ENCODE measurements around the gene PRKCH.

Gene PRKCH

DNA sequence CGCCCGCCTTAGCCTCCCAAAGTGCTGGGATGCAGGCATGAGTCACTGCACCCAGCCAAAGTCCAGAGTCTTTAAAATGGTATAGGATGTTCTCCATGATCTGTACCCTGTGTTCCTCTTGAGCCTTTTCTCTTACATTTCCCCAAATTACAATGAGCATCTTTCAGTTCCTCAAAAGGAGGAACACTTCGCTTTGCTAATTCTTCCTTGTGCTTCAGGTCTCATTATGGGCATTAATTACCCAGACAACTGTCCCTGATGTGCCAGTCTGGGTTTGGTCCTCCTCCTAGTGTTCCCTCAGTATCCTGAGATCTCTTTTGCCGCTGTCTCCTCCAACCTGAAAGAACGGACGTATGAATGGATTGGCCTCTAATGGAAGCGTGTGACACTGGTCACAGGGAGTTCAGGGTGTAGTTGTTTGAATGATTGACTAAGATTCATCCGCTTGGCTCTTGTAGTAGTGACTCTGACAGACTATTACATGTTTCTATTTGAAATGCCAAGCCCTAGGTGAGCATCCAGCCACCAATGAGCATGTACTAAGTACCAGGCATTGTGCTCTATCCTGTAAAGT lies 8.2 kb downstream of the PRKCH start:
- Mint-ChIP-seq H3K9me3 (peaks cover 14% of the 10 kb centered on the region), H3K4me3 (no peak overlapping the region), H3K36me3 (ENCODE audit: low read depth) (no peaks in the 10 kb centered on the region), H3K4me1 (peaks cover 19% of the 10 kb centered on the region), H3K27ac (no peak overlapping the region), H3K27me3 (ENCODE audit: low read depth, poor library complexity) (peaks cover 23% of the 10 kb centered on the region)
- TF ChIP-seq, protein P1, sequence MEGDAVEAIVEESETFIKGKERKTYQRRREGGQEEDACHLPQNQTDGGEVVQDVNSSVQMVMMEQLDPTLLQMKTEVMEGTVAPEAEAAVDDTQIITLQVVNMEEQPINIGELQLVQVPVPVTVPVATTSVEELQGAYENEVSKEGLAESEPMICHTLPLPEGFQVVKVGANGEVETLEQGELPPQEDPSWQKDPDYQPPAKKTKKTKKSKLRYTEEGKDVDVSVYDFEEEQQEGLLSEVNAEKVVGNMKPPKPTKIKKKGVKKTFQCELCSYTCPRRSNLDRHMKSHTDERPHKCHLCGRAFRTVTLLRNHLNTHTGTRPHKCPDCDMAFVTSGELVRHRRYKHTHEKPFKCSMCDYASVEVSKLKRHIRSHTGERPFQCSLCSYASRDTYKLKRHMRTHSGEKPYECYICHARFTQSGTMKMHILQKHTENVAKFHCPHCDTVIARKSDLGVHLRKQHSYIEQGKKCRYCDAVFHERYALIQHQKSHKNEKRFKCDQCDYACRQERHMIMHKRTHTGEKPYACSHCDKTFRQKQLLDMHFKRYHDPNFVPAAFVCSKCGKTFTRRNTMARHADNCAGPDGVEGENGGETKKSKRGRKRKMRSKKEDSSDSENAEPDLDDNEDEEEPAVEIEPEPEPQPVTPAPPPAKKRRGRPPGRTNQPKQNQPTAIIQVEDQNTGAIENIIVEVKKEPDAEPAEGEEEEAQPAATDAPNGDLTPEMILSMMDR (IDR thresholded peaks at IDR 0.05): no peak
- no peak for DNase-seq

DNA sequence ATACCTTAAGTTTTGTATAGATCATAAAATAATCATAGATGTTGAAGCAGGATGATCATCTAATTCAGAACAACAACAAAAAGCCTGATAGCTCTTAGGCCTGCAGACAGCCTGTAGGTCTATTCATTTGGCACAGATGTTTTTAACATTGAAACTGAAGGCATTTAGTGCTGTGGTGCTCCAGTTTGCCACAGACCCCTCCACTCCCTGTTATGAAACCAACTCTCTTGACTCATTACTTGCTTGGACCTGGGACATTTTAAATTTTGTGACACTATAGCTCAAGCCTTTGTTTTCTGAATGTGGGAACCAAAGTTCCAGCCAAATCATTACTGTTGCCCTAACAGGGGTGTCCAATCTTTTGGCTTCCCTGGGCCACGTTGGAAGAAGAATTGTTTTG lies 9.1 kb downstream of the PRKCH start:
- Mint-ChIP-seq H3K4me1 (peaks cover 19% of the 10 kb centered on the region), H3K27me3 (ENCODE audit: low read depth, poor library complexity) (peaks cover 13% of the 10 kb centered on the region), H3K9me3 (peaks cover 6% of the 10 kb centered on the region), H3K36me3 (ENCODE audit: low read depth) (no peaks in the 10 kb centered on the region), H3K27ac (no peak overlapping the region), H3K4me3 (no peak overlapping the region)
- TF ChIP-seq, protein P1 (IDR thresholded peaks at IDR 0.05): no peak
- DNase-seq: no peak

DNA sequence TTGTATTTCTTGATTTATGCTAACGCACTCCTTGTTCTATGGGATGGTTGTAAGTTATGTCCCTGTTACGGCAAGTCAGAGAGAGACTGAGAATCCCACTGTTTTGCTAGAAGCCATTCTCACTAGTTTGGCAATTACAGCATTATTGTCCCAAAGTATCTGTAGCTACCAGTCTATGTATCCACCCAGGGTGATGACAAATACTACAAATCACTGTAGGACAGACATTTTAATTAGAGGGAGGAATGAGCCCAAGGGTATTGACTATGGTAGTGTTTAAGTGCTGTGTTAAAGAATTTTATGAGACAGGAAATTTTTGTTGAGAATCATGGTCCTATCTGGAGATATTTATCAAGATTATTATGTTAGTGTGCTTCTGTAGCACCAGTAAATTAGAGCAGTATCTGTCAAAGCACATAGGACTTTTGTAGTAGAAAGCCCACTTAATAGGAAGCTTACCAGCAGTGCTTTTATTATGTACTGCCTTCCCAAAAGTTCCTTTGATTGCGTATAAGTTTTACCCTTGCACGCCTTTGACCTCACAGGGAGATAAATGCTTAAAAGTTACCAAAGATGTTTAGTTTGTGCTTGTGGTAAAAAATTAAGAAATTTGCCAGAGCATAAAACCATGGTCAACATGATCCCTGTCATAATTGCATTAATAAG lies 10.7 kb downstream of the PRKCH start:
- Mint-ChIP-seq H3K4me1 (peaks cover 19% of the 10 kb centered on the region), H3K27me3 (ENCODE audit: low read depth, poor library complexity) (peaks cover 4% of the 10 kb centered on the region), H3K27ac (no peak overlapping the region), H3K36me3 (ENCODE audit: low read depth) (no peaks in the 10 kb centered on the region), H3K9me3 (no peaks in the 10 kb centered on the region), H3K4me3 (no peak overlapping the region)
- TF ChIP-seq, protein P1 (IDR thresholded peaks at IDR 0.05): no peak
- no peak for DNase-seq

DNA sequence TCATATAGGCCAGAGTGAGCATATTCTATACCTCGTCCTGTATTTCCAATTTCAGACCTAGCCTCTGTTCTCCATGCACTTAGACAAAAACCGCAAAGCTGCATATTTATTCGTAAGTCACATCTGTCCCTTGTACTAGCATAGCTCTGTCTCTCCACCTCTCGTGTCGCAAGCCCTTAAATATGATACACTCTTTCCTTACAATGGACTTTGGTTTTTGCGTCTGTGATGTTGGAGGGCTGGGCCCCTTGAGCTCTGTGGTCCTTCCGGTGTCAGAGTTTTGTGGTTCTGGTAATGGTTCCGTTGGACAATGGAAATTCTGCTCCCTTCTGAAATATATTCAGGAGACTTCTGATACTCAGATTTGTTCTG lies 11.3 kb downstream of the PRKCH start:
- Mint-ChIP-seq H3K9me3 (no peaks in the 10 kb centered on the region), H3K27me3 (ENCODE audit: low read depth, poor library complexity) (peaks cover 3% of the 10 kb centered on the region), H3K4me3 (no peak overlapping the region), H3K4me1 (peaks cover 19% of the 10 kb centered on the region), H3K36me3 (ENCODE audit: low read depth) (no peaks in the 10 kb centered on the region), H3K27ac (no peak overlapping the region)
- TF ChIP-seq, protein P1 (IDR thresholded peaks at IDR 0.05): no peak
- no peak for DNase-seq

DNA sequence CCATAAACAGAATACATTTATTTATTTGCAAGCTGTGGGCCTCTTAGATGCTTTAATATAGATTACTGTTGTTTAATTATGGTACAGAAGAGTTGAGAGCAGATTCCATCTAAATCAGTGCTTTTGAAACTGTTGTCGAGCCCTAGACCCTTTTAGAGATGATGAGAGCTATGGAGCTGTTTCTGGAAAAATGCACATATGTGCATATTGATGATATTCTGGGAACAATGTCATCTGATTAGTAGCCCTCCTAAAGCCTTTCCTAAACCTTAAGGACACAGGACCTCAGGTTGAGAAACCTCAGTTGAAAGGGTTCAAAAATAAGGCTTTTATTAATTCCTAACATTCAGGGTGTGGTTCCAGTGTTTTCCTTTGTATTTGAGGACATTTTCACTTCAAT lies 11.7 kb downstream of the PRKCH start:
- no peak overlapping the region for H3K4me3 Mint-ChIP-seq
- no peak for DNase-seq
- H3K9me3 Mint-ChIP-seq: no peaks in the 10 kb centered on the region

More for the DNA sequence above, 11.7 kb downstream of the PRKCH start:
- H3K36me3 Mint-ChIP-seq (ENCODE audit: low read depth): no peaks in the 10 kb centered on the region
- no peak overlapping the region for H3K27ac Mint-ChIP-seq
- H3K27me3 Mint-ChIP-seq (ENCODE audit: low read depth, poor library complexity): peaks cover 3% of the 10 kb centered on the region
- TF ChIP-seq, protein P1 (IDR thresholded peaks at IDR 0.05): no peak
- H3K4me1 Mint-ChIP-seq: peaks cover 19% of the 10 kb centered on the region

All from nephron progenitor cell (in vitro differentiated cells).